ENCODE data around the gene PDLIM5.
"Not testable (repeated sequence)": the region's sequence is repeated elsewhere in the genome, so short reads cannot be mapped to it uniquely, and the experiment has no call there.

PDLIM5 gene

DNA sequence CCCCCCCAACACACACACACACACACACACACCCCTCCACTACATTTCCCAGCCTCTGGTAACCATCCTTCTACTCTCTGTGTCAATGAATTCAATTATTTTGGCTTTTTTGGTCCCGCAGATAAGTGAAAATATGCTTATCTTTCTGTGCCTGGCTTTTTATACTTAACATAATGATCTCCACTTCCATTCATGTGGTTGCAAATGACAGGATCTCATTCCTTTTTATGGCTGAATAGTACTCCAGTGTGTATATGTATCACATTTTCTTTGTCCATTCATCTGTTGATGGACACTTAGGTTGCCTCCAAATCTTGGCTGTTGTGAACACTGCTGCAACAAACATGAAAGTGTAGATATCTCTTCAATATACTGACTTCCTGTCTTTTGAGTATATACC, 59.8 kb downstream of the PDLIM5 start:
- H4K91ac ChIP-seq (ENCODE audit: low read length), result no peak overlapping the region
- no peak overlapping the region for H2BK5ac ChIP-seq (ENCODE audit: low read depth, low read length, poor library complexity, severe bottlenecking)
- WGBS, result 100% methylated on average over 1 of the region's 1 CpG
- H3K4me2 ChIP-seq (ENCODE audit: low read length, poor library complexity, severe bottlenecking), result no peak overlapping the region
- no peak overlapping the region for H2BK120ac ChIP-seq (ENCODE audit: low read depth, low read length)
- no peak overlapping the region for H3K4ac ChIP-seq (ENCODE audit: low read depth in 1 of 2, low read length in 2 of 2)
- no peak overlapping the region for H3K9ac ChIP-seq (ENCODE audit: low read length)
- H3K9me3 ChIP-seq (ENCODE audit: control insufficient read depth, low read length), result no peaks in the 10 kb centered on the region
- DNase-seq, result no peak
- no peak overlapping the region for H4K8ac ChIP-seq (ENCODE audit: low read length)
- H3K36me3 ChIP-seq (ENCODE audit: control insufficient read depth in 1 of 2, insufficient read depth in 2 of 2, low read depth in 1 of 2, low read length in 2 of 2), result peaks cover 0 to 4% of the 10 kb centered on the region in 2 experiments
- no peak overlapping the region for H3K4me3 ChIP-seq (ENCODE audit: insufficient read depth in 1 of 2, low read depth in 1 of 2, low read length in 2 of 2)
- peaks cover 3% of the 10 kb centered on the region for H3K79me1 ChIP-seq (replicated peaks; ENCODE audit: low read length, poor library complexity, severe bottlenecking)
- H2BK15ac ChIP-seq (ENCODE audit: low read depth, poor library complexity, severe bottlenecking), result no peak overlapping the region
- H3K23ac ChIP-seq (ENCODE audit: low read length in 2 of 2), result no peak overlapping the region
- no peak overlapping the region for H2AK5ac ChIP-seq (ENCODE audit: low read length, severe bottlenecking)
- peaks cover 4% of the 10 kb centered on the region for H3K4me1 ChIP-seq (ENCODE audit: control insufficient read depth, insufficient read depth, low read depth, low read length)
- H3K27ac ChIP-seq (ENCODE audit: low read length, poor library complexity, severe bottlenecking), result no peak overlapping the region
- H3K27me3 ChIP-seq (ENCODE audit: control insufficient read depth in 1 of 2, insufficient read depth in 1 of 2, low read length in 2 of 2), result no peaks in the 10 kb centered on the region
- H2AFZ ChIP-seq (ENCODE audit: low read depth, low read length), result no peak overlapping the region
- H3K18ac ChIP-seq (ENCODE audit: low read depth in 1 of 2, low read length in 2 of 2), result no peak overlapping the region
- H3K14ac ChIP-seq (ENCODE audit: low read length in 2 of 2), result no peak overlapping the region
- H2BK12ac ChIP-seq (ENCODE audit: low read length in 2 of 2), result no peak overlapping the region

DNA sequence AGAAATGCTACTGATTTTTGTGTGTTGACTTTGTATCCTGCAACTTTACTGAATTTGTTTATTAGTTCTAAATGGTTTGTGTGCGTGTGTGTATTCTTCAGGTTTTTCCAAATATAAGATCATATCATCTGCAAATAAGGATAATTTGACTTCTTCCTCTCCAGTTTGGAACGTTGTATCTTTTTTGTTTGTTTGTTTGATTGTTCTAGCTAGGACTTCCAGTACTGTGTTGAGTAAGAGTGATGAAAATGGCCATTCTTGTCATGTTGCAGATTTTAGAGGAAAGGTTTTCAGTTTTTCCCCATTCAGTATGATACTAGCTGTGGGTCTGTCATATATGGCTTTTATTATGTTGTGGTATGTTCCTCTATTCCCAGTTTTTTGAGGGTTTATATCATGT, 61.8 kb downstream of the PDLIM5 start:
- not testable (repeated sequence) for H3K27ac ChIP-seq (ENCODE audit: low read length, poor library complexity, severe bottlenecking); H3K14ac ChIP-seq (ENCODE audit: low read length in 2 of 2); H4K8ac ChIP-seq (ENCODE audit: low read length); H3K23ac ChIP-seq (ENCODE audit: low read length in 2 of 2); H2BK12ac ChIP-seq (ENCODE audit: low read length in 2 of 2); H3K4me2 ChIP-seq (ENCODE audit: low read length, poor library complexity, severe bottlenecking); H3K18ac ChIP-seq (ENCODE audit: low read depth in 1 of 2, low read length in 2 of 2); H2BK15ac ChIP-seq (ENCODE audit: low read depth, poor library complexity, severe bottlenecking); H3K79me1 ChIP-seq (replicated peaks; ENCODE audit: low read length, poor library complexity, severe bottlenecking); DNase-seq; H3K4me1 ChIP-seq (ENCODE audit: control insufficient read depth, insufficient read depth, low read depth, low read length); H3K4ac ChIP-seq (ENCODE audit: low read depth in 1 of 2, low read length in 2 of 2); H4K91ac ChIP-seq (ENCODE audit: low read length); H3K4me3 ChIP-seq (ENCODE audit: insufficient read depth in 1 of 2, low read depth in 1 of 2, low read length in 2 of 2); H3K36me3 ChIP-seq (ENCODE audit: control insufficient read depth in 1 of 2, insufficient read depth in 2 of 2, low read depth in 1 of 2, low read length in 2 of 2); H2BK5ac ChIP-seq (ENCODE audit: low read depth, low read length, poor library complexity, severe bottlenecking); H3K9me3 ChIP-seq (ENCODE audit: control insufficient read depth, low read length); H2AFZ ChIP-seq (ENCODE audit: low read depth, low read length); H2BK120ac ChIP-seq (ENCODE audit: low read depth, low read length); H2AK5ac ChIP-seq (ENCODE audit: low read length, severe bottlenecking); H3K9ac ChIP-seq (ENCODE audit: low read length); H3K27me3 ChIP-seq (ENCODE audit: control insufficient read depth in 1 of 2, insufficient read depth in 1 of 2, low read length in 2 of 2)
- 78% methylated on average over 1 of the region's 2 CpGs for WGBS

DNA sequence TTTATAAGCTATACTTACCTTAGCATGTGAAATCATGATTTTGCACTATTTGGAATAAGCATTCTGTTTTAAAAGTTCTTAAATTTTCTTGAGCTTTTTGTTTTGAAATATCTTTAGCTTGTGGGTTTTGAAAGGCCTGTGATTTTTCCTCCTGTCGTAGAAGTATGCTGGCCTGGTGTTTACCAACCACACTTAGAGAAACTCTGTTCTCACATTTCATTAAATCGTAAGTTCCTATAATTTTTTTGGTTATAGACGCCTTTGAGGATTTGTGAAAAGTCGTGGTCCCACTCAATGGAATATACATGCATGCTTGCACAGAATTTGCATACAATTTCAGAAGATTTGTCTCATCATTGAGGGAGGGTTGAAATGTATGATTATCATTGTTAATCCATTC, 63.6 kb downstream of the PDLIM5 start:
- no peak overlapping the region for H3K14ac ChIP-seq (ENCODE audit: low read length in 2 of 2)
- H2BK5ac ChIP-seq (ENCODE audit: low read depth, low read length, poor library complexity, severe bottlenecking), result no peak overlapping the region
- H2BK120ac ChIP-seq (ENCODE audit: low read depth, low read length), result no peak overlapping the region
- no peak overlapping the region for H3K23ac ChIP-seq (ENCODE audit: low read length in 2 of 2)
- H2AK5ac ChIP-seq (ENCODE audit: low read length, severe bottlenecking), result no peak overlapping the region
- peaks cover 3% of the 10 kb centered on the region for H3K4me1 ChIP-seq (ENCODE audit: control insufficient read depth, insufficient read depth, low read depth, low read length)
- H3K9ac ChIP-seq (ENCODE audit: low read length), result no peak overlapping the region
- H3K27ac ChIP-seq (ENCODE audit: low read length, poor library complexity, severe bottlenecking), result peak overlapping the region; percentile 54
- no peaks in the 10 kb centered on the region for H3K9me3 ChIP-seq (ENCODE audit: control insufficient read depth, low read length)
- no peaks in the 10 kb centered on the region for H3K27me3 ChIP-seq (ENCODE audit: control insufficient read depth in 1 of 2, insufficient read depth in 1 of 2, low read length in 2 of 2)
- no peak overlapping the region for H3K4ac ChIP-seq (ENCODE audit: low read depth in 1 of 2, low read length in 2 of 2)
- no peak overlapping the region for H2BK12ac ChIP-seq (ENCODE audit: low read length in 2 of 2)
- no peak overlapping the region for H4K8ac ChIP-seq (ENCODE audit: low read length)
- no peak overlapping the region for H2BK15ac ChIP-seq (ENCODE audit: low read depth, poor library complexity, severe bottlenecking)
- no peak overlapping the region for H4K91ac ChIP-seq (ENCODE audit: low read length)
- no peak overlapping the region for H3K18ac ChIP-seq (ENCODE audit: low read depth in 1 of 2, low read length in 2 of 2)
- H3K36me3 ChIP-seq (ENCODE audit: control insufficient read depth in 1 of 2, insufficient read depth in 2 of 2, low read depth in 1 of 2, low read length in 2 of 2), result peaks cover 0 to 7% of the 10 kb centered on the region in 2 experiments
- no peak overlapping the region for H3K4me2 ChIP-seq (ENCODE audit: low read length, poor library complexity, severe bottlenecking)
- WGBS, result 62% methylated on average over 4 of the region's 4 CpGs
- no peak overlapping the region for H3K4me3 ChIP-seq (ENCODE audit: insufficient read depth in 1 of 2, low read depth in 1 of 2, low read length in 2 of 2)
- peaks cover 2% of the 10 kb centered on the region for H3K79me1 ChIP-seq (replicated peaks; ENCODE audit: low read length, poor library complexity, severe bottlenecking)
- no peak overlapping the region for H2AFZ ChIP-seq (ENCODE audit: low read depth, low read length)
- DNase-seq, result peak; percentile 37

DNA sequence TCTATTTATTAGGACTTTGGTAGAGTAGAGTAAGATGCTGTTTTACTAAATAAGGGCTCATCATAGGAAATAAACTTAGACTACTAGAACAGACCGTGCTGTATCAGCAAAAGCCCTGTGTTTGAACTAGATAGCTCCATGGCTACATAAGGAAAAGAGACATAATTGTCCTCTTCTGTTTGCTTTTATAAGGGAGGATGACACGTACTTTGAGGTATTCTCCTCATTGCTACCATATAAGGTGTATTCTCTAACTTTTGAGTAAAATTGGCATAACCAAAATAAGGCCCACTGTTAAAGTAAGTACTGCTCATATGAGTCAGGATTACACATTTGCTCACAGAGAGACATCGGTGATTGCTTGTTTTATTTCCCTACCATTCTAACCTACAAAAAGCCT, 64.3 kb downstream of the PDLIM5 start:
- H2BK12ac ChIP-seq (ENCODE audit: low read length in 2 of 2), result no peak overlapping the region
- H3K23ac ChIP-seq (ENCODE audit: low read length in 2 of 2), result no peak overlapping the region
- no peak overlapping the region for H4K91ac ChIP-seq (ENCODE audit: low read length)
- H2AK5ac ChIP-seq (ENCODE audit: low read length, severe bottlenecking), result no peak overlapping the region
- H2BK15ac ChIP-seq (ENCODE audit: low read depth, poor library complexity, severe bottlenecking), result no peak overlapping the region
- no peak overlapping the region for H3K14ac ChIP-seq (ENCODE audit: low read length in 2 of 2)
- no peaks in the 10 kb centered on the region for H3K9me3 ChIP-seq (ENCODE audit: control insufficient read depth, low read length)
- no peak overlapping the region for H2BK120ac ChIP-seq (ENCODE audit: low read depth, low read length)
- no peak overlapping the region for H2AFZ ChIP-seq (ENCODE audit: low read depth, low read length)
- H3K4ac ChIP-seq (ENCODE audit: low read depth in 1 of 2, low read length in 2 of 2), result no peak overlapping the region
- no peak overlapping the region for H3K4me2 ChIP-seq (ENCODE audit: low read length, poor library complexity, severe bottlenecking)
- H3K4me1 ChIP-seq (ENCODE audit: control insufficient read depth, insufficient read depth, low read depth, low read length), result peaks cover 3% of the 10 kb centered on the region
- no peak overlapping the region for H4K8ac ChIP-seq (ENCODE audit: low read length)
- H3K18ac ChIP-seq (ENCODE audit: low read depth in 1 of 2, low read length in 2 of 2), result no peak overlapping the region
- no peak overlapping the region for H3K4me3 ChIP-seq (ENCODE audit: insufficient read depth in 1 of 2, low read depth in 1 of 2, low read length in 2 of 2)
- DNase-seq, result peak; percentile 71
- H3K36me3 ChIP-seq (ENCODE audit: control insufficient read depth in 1 of 2, insufficient read depth in 2 of 2, low read depth in 1 of 2, low read length in 2 of 2), result peaks cover 0 to 8% of the 10 kb centered on the region in 2 experiments
- peaks cover 2% of the 10 kb centered on the region for H3K79me1 ChIP-seq (replicated peaks; ENCODE audit: low read length, poor library complexity, severe bottlenecking)
- peak overlapping the region; percentile 93 for H3K27ac ChIP-seq (ENCODE audit: low read length, poor library complexity, severe bottlenecking)
- WGBS, result 0% methylated on average over 1 of the region's 3 CpGs
- no peaks in the 10 kb centered on the region for H3K27me3 ChIP-seq (ENCODE audit: control insufficient read depth in 1 of 2, insufficient read depth in 1 of 2, low read length in 2 of 2)
- peak overlapping the region; percentile 35 for H3K9ac ChIP-seq (ENCODE audit: low read length)
- H2BK5ac ChIP-seq (ENCODE audit: low read depth, low read length, poor library complexity, severe bottlenecking), result no peak overlapping the region

Data from mesenchymal stem cell (in vitro differentiated cells and primary cell).